HG02973 (cell line): ENCODE measurements around the gene ZNF451.
A peak's percentile ranks its signal among the peaks of the same experiment; 100 is the strongest.

Source experiments
- ATAC-seq: cut with Tn5 transposase; IDR thresholded peaks from one replicate; pipeline ENCODE4 v1.9.1; 2021; ENCODE audit warnings: moderate library complexity; ENCODE audit not compliant: unreplicated experiment

The ZNF451 gene

GRCh38 chr6:57147401-57147800 lies 57.4 kb downstream of the ZNF451 start:
- ATAC-seq: no peak

GRCh38 chr6:57147955-57148858 lies 58.2 kb downstream of the ZNF451 start:
- no peak for ATAC-seq

- ATAC-seq: no peak
Observed at GRCh38 chr6:57158658-57159057, 68.7 kb downstream of the ZNF451 start.

DNA sequence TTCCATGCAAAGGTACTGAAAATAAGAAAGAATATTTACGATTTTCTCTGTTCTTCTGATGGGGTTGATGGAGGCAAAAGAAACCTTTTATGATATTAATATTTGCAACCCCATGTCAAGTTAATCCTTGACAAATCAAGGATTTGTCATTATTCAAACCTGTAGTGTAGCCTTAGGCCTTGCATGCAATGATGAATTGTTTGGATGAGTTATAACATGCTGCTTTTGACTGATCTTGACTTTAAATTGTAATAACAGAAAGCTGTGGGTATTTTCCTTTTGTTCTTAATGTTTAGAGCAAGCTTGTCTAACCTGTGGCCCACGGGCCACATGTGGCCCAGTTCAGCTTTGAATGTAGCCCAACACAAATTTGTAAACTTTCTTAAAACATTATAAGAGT lies 69.1 kb downstream of the ZNF451 start:
- no peak for ATAC-seq

GRCh38 chr6:57162028-57162427 lies 72.0 kb downstream of the ZNF451 start:
- ATAC-seq: no peak

GRCh38 chr6:57162516-57162915 lies 72.5 kb downstream of the ZNF451 start:
- ATAC-seq: no peak

DNA sequence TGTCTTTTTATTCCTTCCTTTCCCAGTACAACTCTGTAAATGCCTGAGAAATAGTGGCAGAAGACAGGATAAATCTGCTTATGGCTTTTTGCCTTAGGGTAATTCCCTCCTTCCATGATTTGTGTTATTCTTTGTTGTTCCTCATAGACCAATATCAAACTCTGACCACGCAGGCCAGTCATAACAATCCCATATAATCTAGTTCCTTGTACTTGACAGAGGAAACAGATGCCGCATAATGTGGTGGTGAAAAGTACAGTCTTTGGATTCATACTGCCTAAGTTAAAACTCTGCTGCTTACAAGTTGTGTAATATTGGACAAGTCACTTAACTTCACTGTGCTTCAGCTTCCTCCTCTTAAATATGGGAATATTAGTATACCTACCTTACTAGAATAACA lies 74.0 kb downstream of the ZNF451 start:
- ATAC-seq: no peak

- ATAC-seq: no peak
Observed at GRCh38 chr6:57165080-57165479, 75.1 kb downstream of the ZNF451 start.

DNA sequence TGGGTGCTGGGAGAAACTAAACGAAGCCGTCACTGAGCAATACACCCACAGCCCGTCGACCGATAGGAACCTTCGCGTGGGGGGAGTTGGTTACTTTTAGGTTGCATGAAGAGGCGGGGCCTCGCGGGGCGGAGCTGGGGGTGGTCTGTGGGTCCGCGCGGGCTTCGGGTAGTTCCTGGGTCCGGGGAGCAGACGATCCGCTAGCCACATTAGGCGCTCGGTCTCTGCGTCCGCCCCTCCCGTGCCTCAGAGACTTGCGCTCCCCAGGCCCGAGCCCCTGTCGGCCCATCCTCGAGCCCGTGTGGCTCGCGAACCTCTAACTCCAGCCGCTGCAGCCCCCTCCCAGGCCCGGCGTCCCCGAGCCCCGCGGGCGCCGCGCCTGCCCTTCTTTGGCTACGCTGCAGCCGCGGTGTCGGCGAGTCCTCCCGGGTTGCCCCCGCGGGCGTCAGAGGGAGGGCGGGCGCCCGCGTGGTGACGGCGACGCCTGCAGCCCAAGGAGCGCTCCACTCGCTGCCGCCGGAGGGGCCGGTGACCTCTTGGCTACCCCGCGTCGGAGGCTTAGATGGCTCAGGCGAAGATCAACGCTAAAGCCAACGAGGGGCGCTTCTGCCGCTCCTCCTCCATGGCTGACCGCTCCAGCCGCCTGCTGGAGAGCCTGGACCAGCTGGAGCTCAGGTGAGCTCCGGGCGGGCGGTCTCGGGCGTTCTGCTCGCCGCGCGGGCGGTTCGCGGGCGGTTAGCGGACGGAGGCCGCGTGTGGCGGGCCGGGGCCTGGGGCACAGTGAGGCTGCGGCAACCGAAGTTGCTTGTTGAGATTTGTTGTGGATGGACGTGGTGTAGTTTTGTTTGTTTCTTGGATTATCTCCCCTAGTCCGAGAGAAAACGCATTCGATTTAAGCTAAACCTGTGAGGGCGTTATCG lies 82.4 kb downstream of the ZNF451 start, which contains the start of gene BAG2:
BAG2 (plus strand) TSS at position 191 of the 920 bp plus-strand sequence; CDS start at position 563, 372 bp downstream.
- peak; percentile 85 for ATAC-seq

DNA sequence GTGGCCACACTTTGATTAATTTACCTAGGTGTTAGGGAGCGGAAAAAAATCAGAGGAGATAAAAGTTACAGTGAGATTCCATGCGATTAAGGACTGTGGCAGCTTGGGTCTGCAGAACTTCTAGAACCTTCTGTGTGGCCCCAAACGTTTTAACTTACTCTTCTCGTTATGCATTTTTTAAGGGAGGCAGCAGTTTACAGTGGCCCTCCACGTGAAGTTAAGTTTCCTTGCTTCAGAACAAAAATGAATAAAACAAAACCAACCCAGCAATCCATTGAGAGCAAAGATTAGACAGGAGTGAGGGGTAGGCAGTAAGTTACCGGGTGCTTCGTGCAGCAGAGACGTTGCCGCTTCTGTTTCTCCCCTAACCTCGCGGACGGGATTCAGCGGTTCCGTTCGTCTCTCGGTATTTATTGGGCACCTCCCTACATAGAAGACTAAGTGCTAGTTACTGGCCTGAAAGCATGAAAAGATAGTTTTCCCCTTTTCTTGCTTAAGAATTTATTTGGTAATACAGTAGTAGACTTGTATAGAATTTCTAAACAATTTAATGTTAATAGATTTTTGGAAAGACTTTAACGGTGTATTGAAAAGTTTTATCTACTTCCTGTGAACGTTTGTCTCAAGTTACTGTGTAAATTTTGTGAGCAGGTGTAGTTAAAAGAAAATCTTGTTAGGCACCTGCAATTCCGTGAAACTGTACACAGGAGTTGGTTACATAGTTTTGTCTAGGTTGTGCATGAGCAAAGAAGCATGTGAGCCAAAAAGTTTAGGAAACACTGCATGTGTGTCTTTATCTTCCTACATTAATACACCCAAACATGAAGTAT lies 83.3 kb downstream of the ZNF451 start:
- no peak for ATAC-seq

- no peak for ATAC-seq
Observed at GRCh38 chr6:57173886-57174510, 84.0 kb downstream of the ZNF451 start.

- ATAC-seq: no peak
Observed at GRCh38 chr6:57174511-57174907, 84.5 kb downstream of the ZNF451 start.

DNA sequence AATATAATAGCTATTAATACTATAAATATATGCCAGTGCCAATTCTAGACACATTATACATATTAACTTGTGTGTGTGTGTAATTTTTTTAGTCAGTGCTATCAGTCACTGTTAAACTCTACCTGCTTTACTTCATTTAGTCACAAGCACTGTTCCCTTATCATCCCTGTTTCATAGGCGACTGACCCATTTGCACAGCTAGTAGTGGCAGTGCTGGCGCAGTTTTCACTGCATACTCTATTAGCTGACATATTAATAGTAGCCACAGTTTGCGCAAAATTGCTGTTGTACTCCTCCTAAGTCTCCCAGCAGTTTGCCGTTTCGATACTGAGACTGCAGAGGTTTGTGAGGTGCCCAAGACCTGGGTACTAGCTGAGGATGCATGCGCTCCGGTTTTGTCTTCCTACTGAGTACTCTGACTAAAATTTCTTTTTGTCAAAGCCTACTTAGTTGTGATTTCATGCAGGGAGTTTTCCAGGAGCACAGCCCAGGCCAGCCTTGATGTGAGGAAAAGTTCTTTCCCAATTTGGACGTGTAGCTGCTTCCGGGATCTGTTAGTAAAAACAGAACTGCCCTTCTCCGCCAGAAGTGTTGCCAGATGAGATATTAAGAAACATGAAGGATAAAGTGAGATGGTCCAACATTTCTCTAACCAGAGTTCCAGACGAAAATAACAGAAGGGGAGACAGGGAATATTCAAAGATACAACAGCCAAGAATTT lies 87.7 kb downstream of the ZNF451 start:
- ATAC-seq: no peak

DNA sequence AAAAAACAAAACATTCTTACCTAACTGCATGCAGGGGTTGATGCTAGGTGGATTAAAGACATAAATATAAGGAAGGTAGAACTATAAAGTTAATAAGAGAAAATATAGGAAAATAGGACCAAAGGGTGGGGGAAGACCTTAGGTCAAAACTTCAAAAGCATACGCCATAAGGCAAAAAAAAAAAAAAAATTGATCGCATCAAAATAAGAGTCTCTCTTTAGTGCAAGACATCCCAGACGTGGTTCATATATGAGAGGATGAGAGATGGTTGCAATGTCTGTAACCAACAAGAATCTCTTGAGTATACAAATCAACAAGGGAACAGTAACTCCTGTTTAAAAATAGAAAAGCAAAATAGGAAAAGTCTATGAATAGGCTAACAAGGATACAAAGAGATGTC lies 90.6 kb downstream of the ZNF451 start:
- no peak for ATAC-seq

DNA sequence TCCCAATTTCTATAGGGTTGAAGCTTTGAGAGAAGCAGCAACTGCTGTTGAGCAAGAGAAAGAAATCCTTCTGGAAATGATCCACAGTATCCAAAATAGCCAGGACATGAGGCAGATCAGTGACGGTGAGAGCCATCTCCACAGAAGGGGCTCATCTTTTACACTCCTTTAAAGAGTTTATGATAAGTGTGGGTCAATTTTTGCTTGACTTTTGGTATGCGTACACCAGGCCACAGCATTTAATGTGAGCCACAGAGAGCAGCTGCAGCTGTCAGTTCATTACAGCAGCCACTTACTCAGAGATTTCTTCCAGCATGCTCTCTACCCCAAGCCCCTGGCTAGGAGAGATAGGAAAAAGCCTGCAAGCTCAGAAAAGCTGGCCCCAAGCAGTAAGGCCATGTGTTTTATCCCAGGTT lies 92.0 kb downstream of the ZNF451 start:
- no peak for ATAC-seq

DNA sequence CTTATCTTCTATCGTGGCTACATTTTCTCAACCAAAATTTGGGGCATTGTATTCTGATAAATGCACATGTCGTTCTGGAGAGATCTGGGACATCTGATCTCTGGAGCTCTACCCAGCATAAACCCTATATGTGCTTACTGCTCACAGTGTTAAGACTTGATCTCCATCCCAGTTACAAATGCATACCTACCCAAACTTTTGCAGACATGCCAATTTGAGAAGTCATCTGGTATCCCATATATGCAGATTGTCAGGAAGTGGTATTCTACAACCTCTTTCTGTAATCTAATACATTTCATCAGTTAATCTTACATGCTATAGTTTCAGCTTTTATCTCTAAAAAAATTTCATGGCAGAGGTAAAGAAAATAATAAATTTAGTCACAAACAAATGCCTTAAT lies 93.3 kb downstream of the ZNF451 start:
- no peak for ATAC-seq

GRCh38 chr6:57190140-57190539 lies 100.2 kb downstream of the ZNF451 start:
- no peak for ATAC-seq

GRCh38 chr6:57193177-57193576 lies 103.2 kb downstream of the ZNF451 start:
- no peak for ATAC-seq

GRCh38 chr6:57195457-57195856 lies 105.5 kb downstream of the ZNF451 start:
- no peak for ATAC-seq
